ENCODE data around the gene GCLC. TPM values are rescaled to one million over a fixed set of nuclear protein-coding genes. Genes with fewer than 3 reads are reported as not detected.
"Not testable (repeated sequence)": the region's sequence is repeated elsewhere in the genome, so short reads cannot be mapped to it uniquely, and the experiment has no call there.

Gene GCLC
- 26.5 and 28.6 TPM in 2 replicates for total RNA-seq

DNA sequence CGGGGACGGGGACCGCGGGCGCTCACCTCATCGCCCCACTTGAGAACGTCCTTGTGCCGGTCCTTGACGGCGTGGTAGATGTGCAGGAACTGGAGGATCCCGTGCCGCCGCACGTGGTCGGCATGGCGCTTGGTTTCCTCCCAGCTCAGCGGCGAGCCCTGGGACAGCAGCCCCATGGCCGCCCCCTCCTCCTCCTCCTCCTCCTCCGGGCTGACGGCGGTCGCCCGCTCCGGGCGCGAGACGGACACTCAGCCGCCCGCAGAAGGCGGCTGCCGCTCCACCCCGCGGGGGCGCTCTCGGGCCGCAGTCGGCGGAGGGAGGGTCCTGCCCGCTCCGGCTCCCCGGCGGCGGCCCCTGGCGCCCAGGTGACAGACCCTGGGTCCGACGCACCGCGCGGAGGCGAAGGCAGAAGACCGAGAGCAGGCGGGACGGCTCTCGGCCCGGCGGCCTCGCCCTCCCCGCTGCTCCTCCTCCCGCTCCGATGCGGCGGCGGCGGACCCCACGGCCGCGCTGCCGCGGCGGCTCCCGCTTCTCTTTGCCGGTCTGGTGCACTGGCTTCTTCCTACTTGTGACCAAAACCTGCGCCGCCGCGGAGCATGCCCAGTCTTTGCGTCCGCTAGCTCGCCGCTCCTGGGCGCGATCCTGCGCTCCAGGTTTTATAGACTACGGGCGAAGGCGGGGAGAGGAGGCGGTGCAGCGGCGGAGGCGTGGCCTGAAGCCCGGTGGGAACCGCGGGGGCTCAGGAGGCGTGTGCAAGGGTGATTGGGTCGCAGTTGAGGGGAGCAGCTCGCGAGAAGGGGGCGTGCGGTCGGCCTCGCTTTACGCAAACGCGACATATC lies at the start of gene GCLC:
TSS of gene GCLC (minus strand) at position 632 of the 839 bp plus-strand sequence. CDS start at position 176, 456 bp downstream.
- intact Hi-C loops (cut with micrococcal nuclease), result loop anchor here (1.0 to 10.0 kb wide), 10 partner anchors 51 to 1150 kb away; partner anchors contain the start of gene TMEM14A

DNA sequence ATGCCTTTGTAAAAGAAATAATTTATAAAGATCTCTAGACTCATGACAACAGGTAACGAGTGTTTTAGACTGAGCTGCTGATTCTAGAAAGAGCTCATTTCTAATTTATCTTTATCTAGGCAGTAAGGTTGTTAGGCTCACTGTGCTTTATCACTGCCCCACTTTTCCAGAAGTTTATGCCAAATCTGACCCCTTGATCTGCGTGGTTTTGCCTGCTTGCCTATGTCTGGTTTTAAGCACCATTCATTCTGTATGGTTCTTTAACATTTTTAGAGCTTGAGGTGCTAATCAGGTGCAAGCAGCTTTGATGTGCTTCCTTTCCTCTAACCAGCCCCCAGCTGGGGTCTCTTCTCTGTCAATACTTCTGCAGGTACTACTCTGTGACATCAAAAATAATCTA lies 49.7 kb upstream of the GCLC start:
- intact Hi-C loops (cut with micrococcal nuclease), result no loop called here

DNA sequence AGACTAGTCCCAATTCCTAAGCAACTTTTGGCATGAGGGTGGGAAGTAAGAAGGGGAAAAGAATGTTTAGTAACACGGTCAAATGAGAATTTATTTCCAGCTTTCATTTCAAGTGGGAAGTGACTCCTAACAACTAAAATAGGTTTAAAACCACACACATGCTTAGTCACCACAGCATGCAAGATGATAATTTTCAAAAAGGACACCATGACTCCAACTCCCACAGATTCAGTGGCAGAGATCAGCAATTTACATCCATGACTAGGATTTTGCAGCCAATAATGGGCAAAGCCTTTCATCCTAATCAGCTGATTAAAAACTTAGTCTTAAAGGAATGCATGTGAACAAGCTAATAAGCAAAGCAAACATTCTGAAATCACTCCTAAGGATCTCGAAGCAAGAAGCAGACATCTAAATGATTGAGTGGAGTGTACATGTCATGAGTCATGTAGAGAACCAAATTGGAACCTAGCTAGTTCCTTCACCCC lies 48.1 kb upstream of the GCLC start:
- intact Hi-C loops (cut with micrococcal nuclease), result no loop called here

DNA sequence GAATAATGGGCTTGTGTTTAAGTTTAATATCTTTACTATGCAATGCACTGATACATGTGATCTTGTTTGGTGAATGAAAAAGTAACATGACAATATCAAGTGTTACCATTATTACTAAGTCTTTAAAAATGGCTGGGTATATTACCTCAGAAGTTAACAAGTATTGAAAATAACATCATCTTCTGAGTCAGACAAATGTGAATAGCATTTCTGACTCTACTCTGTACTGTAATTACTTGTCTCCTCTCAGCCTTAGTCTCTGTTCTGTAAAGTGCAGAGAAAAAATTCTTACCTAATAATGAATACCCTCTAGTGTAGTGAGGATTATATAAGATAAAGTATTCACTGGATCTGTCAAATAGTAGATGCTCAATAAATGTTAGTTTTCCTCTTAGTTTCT lies 47.0 kb upstream of the GCLC start:
- intact Hi-C loops (cut with micrococcal nuclease), result no loop called here

DNA sequence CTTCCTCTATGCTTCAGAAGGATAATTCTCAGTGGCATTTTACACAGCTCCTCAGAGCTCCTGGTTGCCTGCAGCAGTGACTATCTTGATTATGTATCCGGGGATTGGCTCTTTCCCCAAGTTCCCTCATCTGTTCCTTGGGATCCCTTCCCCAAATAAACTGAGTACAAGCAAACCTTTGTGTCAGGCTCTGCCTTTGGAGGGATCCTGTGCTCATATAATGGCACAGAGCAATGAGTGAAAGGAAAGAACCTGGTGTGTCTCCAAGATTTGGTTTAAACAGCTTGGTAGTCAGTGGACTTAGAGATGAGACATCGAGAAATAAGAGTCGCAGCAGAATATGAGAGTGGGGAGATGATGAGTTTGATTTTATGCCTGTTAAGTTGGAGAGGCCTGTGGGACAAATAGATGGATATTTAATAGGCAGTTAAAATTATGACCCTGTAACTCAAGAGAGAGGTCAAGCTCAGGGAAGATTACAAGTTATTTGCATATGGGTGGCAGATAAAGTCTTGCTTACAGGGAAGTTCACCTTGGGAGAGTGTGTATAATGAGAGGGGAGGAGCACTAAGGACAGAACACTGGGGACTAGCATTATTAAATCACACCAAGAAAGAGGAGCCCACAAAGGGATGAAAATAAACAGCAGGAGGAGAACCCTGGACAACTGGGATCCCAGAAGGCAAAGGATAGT lies 44.1 kb upstream of the GCLC start:
- intact Hi-C loops (cut with micrococcal nuclease), result no loop called here

DNA sequence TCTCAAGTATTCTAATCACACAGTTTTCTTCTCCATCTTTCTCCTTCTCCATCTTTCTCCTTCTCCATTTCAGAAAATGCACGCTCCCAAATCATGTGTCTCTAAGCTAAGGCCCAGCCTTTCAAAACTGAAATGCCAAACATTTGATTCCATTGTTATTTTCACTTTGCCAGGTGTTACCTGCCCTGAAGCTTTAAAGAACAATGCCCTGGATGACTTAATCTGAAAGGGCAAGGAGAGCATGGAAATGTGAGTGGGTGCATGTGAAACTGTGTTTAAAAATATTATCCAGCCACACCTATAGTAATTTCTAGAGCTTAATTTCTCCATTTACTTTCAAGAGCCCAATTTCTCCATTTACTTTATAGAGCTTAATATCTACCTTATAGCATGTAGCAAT lies 42.4 kb upstream of the GCLC start:
- intact Hi-C loops (cut with micrococcal nuclease), result no loop called here

DNA sequence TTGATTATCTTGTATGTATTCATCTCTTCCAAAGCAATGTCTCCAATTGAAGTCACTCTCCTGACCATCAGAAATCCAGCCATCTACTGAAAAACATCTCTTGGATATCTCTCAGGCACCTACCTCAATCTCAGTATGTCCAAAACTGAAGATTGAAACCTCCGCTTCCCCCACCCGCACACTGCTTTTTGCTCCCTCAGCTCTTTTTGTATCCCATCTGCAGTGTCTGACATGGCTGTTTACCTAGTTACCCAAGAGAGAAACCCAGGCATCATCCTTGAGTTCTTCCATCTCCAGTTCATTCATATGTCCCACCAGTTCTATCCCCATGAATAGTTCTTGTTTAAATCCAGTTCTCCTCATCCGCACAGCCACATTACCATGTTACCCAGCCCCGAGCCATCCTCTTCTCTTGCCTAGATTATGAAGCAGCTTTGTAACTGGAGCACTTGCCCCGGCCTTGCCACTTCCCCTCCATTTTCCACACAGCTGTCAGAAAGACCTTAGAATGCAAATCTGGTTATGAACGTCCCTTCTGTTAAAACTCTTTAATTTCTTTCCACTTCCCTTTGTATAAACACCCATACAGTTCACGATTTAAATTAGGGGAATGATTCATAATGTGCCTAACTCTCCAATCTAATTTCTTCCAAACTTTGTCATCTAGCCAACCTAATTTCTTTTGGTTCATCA lies 40.5 kb upstream of the GCLC start:
- intact Hi-C loops (cut with micrococcal nuclease), result no loop called here

DNA sequence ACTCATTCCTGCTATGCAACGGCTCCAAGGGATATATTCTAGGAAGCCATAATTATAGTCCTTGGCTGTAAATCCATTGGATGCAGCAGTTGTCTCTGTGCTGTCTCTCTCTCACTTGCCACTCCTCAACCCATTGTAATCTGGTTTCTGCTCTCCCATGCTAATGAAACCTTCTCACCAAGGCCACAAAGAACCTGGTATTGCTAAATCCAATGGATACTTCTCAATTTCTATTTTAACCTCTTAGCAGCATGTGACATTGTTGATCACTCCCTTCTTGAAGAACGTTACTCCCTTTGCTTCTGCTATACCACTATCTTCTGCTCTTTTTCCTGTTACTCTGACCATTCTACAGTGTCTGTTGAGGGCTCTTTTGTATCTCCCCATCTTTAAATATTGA lies 39.8 kb upstream of the GCLC start:
- intact Hi-C loops (cut with micrococcal nuclease), result no loop called here

DNA sequence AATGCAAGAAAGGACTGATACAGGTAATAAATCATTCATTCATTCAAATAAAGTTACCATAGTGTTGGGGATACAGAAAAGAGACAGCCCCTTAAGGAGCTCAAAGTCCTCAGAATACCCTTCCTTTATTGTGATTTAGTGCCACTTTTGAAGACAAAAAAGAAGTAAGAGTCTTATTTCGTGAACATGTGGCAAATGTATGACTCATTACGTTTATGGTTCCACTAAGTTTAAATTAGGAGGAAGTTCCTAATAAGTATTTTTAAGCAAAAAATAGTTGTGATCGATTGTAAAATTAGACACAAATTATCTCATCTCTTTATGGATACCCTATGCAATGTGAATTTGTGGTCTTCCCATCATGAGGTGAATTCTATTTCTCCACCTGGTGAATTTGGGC lies 38.5 kb upstream of the GCLC start:
- intact Hi-C loops (cut with micrococcal nuclease), result no loop called here

DNA sequence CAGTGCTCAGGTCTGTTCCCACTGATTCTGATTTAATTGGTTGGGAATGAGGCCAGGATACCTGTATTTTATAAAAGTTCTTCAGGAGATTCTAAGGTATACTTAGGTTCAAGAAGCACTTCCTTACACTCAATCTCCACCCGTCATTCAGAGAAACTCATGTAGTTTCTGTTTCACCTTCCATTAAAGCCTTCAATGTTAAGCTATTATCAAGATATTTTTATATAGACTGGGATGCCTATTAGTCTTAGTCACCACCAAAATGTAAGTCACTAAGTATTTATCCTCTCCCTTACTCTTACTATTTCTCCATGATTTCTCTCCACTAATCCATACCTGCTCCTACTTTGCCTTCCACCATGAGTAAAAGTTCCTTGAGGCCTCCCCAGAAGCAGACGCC lies 38.1 kb upstream of the GCLC start:
- intact Hi-C loops (cut with micrococcal nuclease), result no loop called here

DNA sequence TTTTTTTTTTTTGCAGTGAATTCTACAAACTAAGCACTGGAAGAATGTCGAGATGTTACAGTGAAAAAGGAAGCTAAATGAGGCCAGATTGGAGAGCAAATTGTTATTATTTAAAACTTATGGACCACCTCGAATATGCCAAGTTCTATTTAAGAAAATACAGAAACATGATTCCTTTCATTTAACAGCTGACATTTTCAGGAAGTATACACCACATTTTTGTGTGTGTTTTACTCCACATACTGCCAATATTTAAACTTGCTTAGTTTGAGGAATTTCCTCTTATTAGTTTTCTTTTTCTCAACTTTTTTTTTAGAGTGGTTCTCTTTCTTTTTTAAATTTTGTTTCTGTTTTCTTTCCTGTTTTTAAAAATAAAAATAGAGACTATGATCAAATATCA lies 37.0 kb upstream of the GCLC start:
- intact Hi-C loops (cut with micrococcal nuclease), result no loop called here

DNA sequence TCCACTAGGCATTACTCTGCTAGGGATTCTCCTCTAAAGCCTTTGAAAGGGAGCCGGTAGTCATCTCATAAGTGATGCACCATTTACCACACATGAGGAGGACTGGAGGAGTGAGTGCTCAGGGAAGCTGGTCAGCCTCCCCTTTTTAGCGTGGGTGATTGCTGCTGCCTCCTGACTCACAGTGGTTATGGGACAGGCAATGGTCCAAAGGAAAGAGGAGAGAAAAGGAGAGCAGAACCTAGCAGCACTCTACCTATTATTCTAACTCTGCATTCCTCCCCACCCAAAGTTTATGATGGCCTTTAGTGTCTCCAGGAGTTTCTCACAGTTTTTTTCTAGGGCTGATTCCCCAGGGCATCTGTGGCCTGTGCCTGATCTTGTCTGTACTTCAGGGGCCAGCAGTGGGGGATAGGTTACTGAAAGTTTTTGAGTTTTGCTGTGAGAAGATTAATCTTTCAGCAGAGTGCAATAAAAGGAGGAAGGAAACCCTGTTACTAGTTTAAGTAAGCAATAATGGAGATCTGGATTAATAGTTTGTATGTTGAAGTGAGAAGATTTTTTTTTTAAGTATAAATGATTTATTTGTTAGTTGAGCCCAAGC lies 36.4 kb upstream of the GCLC start:
- intact Hi-C loops (cut with micrococcal nuclease), result no loop called here

DNA sequence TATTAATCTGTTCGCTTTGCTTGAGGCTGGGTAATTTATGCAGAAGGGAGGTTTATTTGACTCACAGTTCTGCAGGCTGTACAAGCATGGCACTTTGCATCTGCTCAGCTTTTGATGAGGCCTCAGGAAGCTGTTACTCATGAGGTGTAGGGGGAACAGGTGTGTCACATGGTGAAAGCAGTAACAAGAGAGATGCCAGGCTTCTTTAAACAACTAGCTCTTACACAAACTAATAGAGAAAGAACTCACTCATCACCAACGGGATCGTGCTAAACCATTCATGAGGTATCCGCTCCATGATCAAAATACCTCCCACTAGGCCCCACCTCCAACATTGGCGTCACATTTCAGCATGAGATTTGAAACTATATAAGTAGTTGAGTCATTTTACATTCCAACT lies 34.4 kb upstream of the GCLC start:
- intact Hi-C loops (cut with micrococcal nuclease), result no loop called here

DNA sequence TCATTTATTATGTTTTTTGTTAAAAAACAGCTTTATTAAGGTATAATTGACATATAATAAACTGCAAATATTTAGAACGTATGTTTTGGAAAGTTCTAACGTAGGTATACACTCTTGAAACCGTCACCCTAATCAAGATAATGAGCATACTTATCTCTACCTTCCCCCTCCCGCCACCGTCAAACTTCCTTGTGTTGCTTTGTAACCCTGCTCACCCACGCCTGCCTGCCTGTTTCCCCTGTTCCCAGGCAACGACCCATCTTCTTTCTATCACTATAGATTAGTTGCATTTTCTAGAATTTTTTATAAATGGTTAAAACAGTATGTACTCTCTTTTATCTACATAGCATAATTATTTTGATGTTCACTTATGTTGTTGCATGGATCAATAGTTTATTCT lies 33.5 kb upstream of the GCLC start:
- intact Hi-C loops (cut with micrococcal nuclease), result no loop called here

DNA sequence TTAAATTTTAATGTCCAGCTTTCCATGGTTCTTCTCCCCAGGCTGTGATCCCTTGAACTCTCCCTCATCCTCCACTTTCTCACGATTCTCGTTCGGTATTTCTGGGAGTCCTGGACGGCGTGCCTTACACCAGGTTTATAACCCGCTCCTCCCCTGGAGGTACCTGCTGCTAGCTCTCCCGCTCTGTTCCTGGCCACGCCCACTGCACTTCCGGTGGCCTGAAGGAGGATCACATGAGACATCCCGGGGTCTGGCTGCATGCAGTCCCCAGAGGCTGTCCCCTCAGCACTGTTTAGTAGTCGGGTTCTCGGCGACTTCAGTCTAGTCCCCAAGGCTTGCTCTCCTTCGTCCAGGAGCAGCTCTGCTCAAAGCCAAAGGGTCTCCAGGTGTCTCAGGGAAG lies 28.4 kb upstream of the GCLC start:
- intact Hi-C loops (cut with micrococcal nuclease), result no loop called here

DNA sequence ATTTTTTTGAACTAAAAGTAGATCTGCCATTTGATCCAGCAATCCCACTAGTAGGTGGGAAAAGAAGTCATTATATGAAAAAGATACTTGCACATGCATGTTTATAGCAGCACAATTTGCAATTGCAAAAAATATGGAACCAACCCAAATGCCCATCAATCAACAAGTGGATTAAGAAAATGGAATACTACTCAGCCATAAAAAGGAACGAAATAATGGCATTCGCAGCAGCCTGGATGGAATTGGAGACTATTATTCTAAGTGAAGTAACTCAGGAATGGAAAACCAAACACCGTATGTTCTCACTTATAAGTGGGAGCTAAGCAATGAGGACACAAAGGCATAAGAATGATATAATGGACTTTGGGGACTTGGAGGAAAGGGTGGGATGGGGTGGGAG lies 27.5 kb upstream of the GCLC start:
- intact Hi-C loops (cut with micrococcal nuclease), result not testable (repeated sequence)

DNA sequence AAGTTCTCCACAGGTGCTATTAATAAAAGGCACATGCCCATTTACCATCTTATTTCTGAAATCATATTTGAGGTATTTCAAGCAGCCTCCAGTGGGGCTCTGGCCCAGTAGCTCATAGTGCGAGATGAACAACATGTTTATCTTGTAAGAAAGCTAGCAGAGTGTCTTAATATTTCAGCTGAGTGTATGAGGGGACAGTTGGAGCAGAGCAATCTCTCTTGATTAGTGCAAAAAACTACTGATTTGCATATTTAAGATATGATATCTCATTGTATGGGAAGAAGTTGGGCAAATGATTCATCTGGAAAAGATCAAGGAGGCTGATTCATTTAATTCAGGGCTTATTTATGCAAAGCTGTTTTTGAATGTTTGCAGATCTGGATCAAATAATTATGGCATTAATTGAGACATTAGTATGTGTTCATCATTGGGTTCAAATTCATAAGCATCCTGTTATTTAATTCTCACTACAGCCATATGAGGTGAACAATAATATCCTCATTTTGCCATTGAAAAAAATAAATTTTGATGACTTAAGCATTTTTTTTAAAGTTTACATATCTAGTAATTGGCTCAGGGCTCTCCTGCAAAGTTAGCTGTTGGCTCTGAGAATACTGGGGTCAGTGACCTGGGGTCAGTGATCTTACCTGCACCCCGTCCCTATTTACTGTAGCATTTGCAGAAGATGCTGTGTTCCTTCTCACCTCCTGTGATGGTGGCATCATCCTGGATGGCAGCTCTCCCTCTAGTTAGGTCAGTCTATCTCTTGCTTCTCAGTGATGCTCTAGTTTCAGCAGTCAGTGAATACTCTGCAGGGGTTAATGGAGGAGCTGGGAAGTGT lies 24.1 kb upstream of the GCLC start:
- intact Hi-C loops (cut with micrococcal nuclease), result no loop called here

DNA sequence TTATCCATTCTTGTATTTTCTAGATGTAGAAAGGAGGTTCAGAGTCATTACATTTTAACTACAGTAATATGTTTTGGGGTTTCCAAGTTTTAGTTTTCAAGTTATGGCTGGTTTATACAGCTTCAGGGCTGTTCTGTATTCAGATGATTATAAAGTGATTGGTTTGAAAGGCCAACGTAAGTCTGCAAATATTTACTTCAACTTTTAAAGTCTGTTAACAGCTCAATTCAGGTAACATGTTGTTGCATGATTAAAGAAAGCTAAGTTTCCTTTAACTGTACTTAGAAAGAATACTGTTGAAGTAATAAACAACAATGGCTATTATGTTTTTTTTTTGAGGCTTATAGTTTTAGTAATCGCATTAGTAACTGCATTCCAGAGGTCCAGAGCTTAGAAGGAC lies 22.8 kb upstream of the GCLC start:
- intact Hi-C loops (cut with micrococcal nuclease), result no loop called here

DNA sequence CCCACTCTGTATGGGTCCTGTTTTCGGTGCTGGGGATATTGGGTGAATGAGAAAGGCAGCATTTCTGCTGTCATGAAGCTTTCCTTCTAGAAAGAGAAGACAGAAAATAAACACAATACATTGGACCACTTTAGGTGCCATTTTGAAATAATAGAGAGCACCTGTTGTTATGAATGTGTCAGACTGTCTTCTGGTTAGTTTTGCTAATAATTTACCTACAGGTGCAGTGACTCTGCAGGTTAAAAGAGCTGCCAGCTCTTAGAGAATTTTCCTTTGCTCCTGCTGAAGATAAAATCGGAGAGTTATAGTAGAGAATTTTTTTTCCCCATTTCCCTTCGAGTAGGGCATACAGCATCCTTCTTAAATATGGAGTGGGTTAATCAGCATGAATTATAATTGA lies 21.9 kb upstream of the GCLC start:
- intact Hi-C loops (cut with micrococcal nuclease), result no loop called here

DNA sequence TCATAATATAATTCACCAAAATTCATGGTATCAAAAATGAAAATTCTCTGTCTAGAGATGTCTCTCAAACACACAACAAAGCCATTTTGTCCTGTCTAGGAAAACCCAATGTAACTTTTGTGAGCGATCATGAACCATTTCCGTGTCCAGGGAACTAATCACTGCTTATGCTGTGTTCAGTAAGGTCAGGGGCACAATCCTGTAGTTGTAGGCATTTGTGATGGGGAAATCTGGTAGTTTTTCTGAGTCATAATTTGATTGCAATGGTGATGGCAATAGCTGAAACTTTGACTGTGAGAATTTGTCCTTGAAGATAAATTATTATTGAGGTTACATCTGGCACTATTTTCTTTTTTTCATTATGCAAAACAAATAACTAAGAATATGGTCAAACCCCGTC lies 21.0 kb upstream of the GCLC start:
- intact Hi-C loops (cut with micrococcal nuclease), result no loop called here
